Trophoblast cell (in vitro differentiated cells and primary cell): ENCODE results near the gene CSAG3.
"Not testable (repeated sequence)": the region's sequence is repeated elsewhere in the genome, so short reads cannot be mapped to it uniquely, and the experiment has no call there.

ENCODE experiments used
- DNase-seq, 2 donors: peaks; one replicate each; pipeline ENCODE4 v3.0.0-alpha.2; 2016
- H2AFZ ChIP-seq: 2 replicates; pipeline ENCODE4 v1.6.1; 2013; ENCODE audit warnings: low read length, moderate library complexity, mild to moderate bottlenecking; ENCODE audit not compliant: insufficient read depth, poor library complexity
- H2AK5ac ChIP-seq: 2 replicates; pipeline ENCODE4 v1.6.1; 2013; ENCODE audit warnings: mild to moderate bottlenecking, low read length
- H2BK120ac ChIP-seq: 2 replicates; pipeline ENCODE4 v1.6.1; 2013; ENCODE audit warnings: low read length, mild to moderate bottlenecking, moderate library complexity; ENCODE audit not compliant: insufficient read depth, poor library complexity
- H2BK12ac ChIP-seq: 2 replicates; pipeline ENCODE4 v1.6.1; 2013; ENCODE audit warnings: mild to moderate bottlenecking, low read length, moderate library complexity
- H2BK5ac ChIP-seq: 2 replicates; pipeline ENCODE4 v1.6.1; 2013; ENCODE audit warnings: low read length, low read depth, moderate library complexity, mild to moderate bottlenecking; ENCODE audit not compliant: poor library complexity
- H3K14ac ChIP-seq: 2 replicates; pipeline ENCODE4 v1.6.1; 2013; ENCODE audit warnings: mild to moderate bottlenecking, low read length
- H3K18ac ChIP-seq: 2 replicates; pipeline ENCODE4 v1.6.1; 2013; ENCODE audit warnings: mild to moderate bottlenecking, low read length
- H3K23ac ChIP-seq: 2 replicates; pipeline ENCODE4 v1.6.1; 2013; ENCODE audit warnings: low read length
- H3K27ac ChIP-seq: 2 replicates; pipeline ENCODE4 v1.5.1; 2013; ENCODE audit warnings: low read depth, mild to moderate bottlenecking, inconsistent platforms, low read length, moderate library complexity
- H3K27me3 ChIP-seq: 2 replicates; pipeline ENCODE4 v1.6.1; 2013; ENCODE audit warnings: inconsistent platforms, mild to moderate bottlenecking, low read length, moderate library complexity; ENCODE audit not compliant: insufficient read depth
- H3K36me3 ChIP-seq, 2 experiments: 1 replicate in 1 of 2; 2 replicates in 1 of 2; pipeline ENCODE4 v1.6.1; 2013; ENCODE audit warnings: low read length in 2 of 2, mild to moderate bottlenecking in 2 of 2, moderate library complexity in 1 of 2; ENCODE audit not compliant: insufficient read depth in 2 of 2, control insufficient read depth in 1 of 2
- H3K4ac ChIP-seq: 2 replicates; pipeline ENCODE4 v1.6.1; 2013; ENCODE audit warnings: low read depth, mild to moderate bottlenecking, low read length, moderate library complexity
- H3K4me1 ChIP-seq, 2 experiments: 1 replicate in 1 of 2; 2 replicates in 1 of 2; pipeline ENCODE4 v1.6.1; 2013; ENCODE audit warnings: low read length in 2 of 2, mild to moderate bottlenecking in 2 of 2, moderate library complexity in 1 of 2; ENCODE audit not compliant: insufficient read depth in 2 of 2, control insufficient read depth in 1 of 2
- H3K4me2 ChIP-seq: 2 replicates; pipeline ENCODE4 v1.6.1; 2013; ENCODE audit warnings: inconsistent platforms, mild to moderate bottlenecking, low read length, moderate library complexity
- H3K4me3 ChIP-seq: 2 replicates; pipeline ENCODE4 v1.5.1; 2013; ENCODE audit warnings: mild to moderate bottlenecking, low read depth, low read length, inconsistent platforms
- H3K79me1 ChIP-seq: one replicate; pipeline ENCODE4 v1.6.1; 2013; ENCODE audit warnings: low read length
- H3K79me2 ChIP-seq: 2 replicates; pipeline ENCODE4 v1.6.1; 2013; ENCODE audit warnings: low read length, mild to moderate bottlenecking; ENCODE audit not compliant: control insufficient read depth, insufficient read depth, poor library complexity
- H3K9ac ChIP-seq: 2 replicates; pipeline ENCODE4 v1.6.1; 2013; ENCODE audit warnings: mild to moderate bottlenecking, low read length
- H3K9me3 ChIP-seq: 2 replicates; pipeline ENCODE4 v1.6.1; 2013; ENCODE audit warnings: low read depth, mild to moderate bottlenecking, control low read depth, inconsistent platforms, low read length; ENCODE audit not compliant: insufficient read depth
- H4K12ac ChIP-seq: 2 replicates; pipeline ENCODE4 v1.6.1; 2013; ENCODE audit warnings: low read depth, mild to moderate bottlenecking, low read length, moderate library complexity
- H4K8ac ChIP-seq: 2 replicates; pipeline ENCODE4 v1.6.1; 2013; ENCODE audit warnings: low read depth, mild to moderate bottlenecking, low read length, moderate library complexity
- H4K91ac ChIP-seq: one replicate; pipeline ENCODE4 v1.6.1; 2013; ENCODE audit warnings: low read depth, mild to moderate bottlenecking, low read length, moderate library complexity
- WGBS: extraction: QIAGEN DNeasy Blood & Tissue Kit; methylation state at CpG from one replicate; pipeline ENCODE4 v1.1.7; 2013; ENCODE audit warnings: missing lambda C conversion rate; ENCODE audit not compliant: insufficient read length, insufficient coverage; ENCODE audit errors: extremely low coverage; 5-methylcytosine and 5-hydroxymethylcytosine counted together

CSAG3 gene

GRCh38 chrX:152736528-152736927 lies 22.5 kb upstream of the CSAG3 start:
- not testable (repeated sequence) for H3K27ac ChIP-seq, H3K9me3 ChIP-seq, H3K4ac ChIP-seq, H3K79me2 ChIP-seq, H3K14ac ChIP-seq, H2AFZ ChIP-seq, H4K8ac ChIP-seq, H3K79me1 ChIP-seq, H4K91ac ChIP-seq, H2BK120ac ChIP-seq, H3K27me3 ChIP-seq, H3K4me3 ChIP-seq, H3K36me3 ChIP-seq, H2BK5ac ChIP-seq, H2BK12ac ChIP-seq, H3K23ac ChIP-seq, H3K4me2 ChIP-seq, DNase-seq, H3K18ac ChIP-seq, H3K4me1 ChIP-seq, H2AK5ac ChIP-seq, H4K12ac ChIP-seq, H3K9ac ChIP-seq
- WGBS, result no CpG with 5 or more reads among the region's 12 CpGs

- H3K4ac ChIP-seq, result no peak overlapping the region
- no peak overlapping the region for H2AK5ac ChIP-seq
Measured at GRCh38 chrX:152738560-152738959, 20.5 kb upstream of the CSAG3 start.

GRCh38 chrX:152753686-152754650 lies 5.0 kb upstream of the CSAG3 start, which contains the start of gene MAGEA2:
MAGEA2 (minus strand) TSS chrX:152753842; CDS start chrX:152751363, 2,479 bp downstream.
- H2AFZ ChIP-seq, H2BK5ac ChIP-seq, H3K14ac ChIP-seq, H3K27me3 ChIP-seq, H4K8ac ChIP-seq, H3K79me1 ChIP-seq, H4K12ac ChIP-seq, H2AK5ac ChIP-seq, H2BK120ac ChIP-seq, H3K4ac ChIP-seq, H3K9ac ChIP-seq, H3K18ac ChIP-seq, H3K79me2 ChIP-seq, DNase-seq, H2BK12ac ChIP-seq, H3K23ac ChIP-seq, H4K91ac ChIP-seq, H3K4me2 ChIP-seq, H3K4me3 ChIP-seq, H3K9me3 ChIP-seq, H3K4me1 ChIP-seq, H3K27ac ChIP-seq, H3K36me3 ChIP-seq: not testable (repeated sequence)
- no CpG with 5 or more reads among the region's 35 CpGs for WGBS

More at GRCh38 chrX:152738560-152738959, 20.5 kb upstream of the CSAG3 start:
- no peak overlapping the region for H4K12ac ChIP-seq
- no peaks in the 10 kb centered on the region for H3K79me2 ChIP-seq
- H3K36me3 ChIP-seq, result no peaks in the 10 kb centered on the region
- H3K27me3 ChIP-seq, result no peaks in the 10 kb centered on the region
- no CpG with 5 or more reads among the region's 5 CpGs for WGBS
- no peak overlapping the region for H4K8ac ChIP-seq
- no peak overlapping the region for H3K4me2 ChIP-seq
- no peak overlapping the region for H2BK120ac ChIP-seq
- H2BK12ac ChIP-seq, result no peak overlapping the region
- no peak overlapping the region for H2BK5ac ChIP-seq
- no peaks in the 10 kb centered on the region for H3K79me1 ChIP-seq
- H3K18ac ChIP-seq, result no peak overlapping the region
- no peak overlapping the region for H3K14ac ChIP-seq
- no peak overlapping the region for H3K23ac ChIP-seq
- no peak overlapping the region for H3K27ac ChIP-seq
- no peaks in the 10 kb centered on the region for H3K9me3 ChIP-seq
- no peak overlapping the region for H2AFZ ChIP-seq
- H3K9ac ChIP-seq, result no peak overlapping the region
- H3K4me3 ChIP-seq, result no peak overlapping the region
- DNase-seq, result no peak
- no peak overlapping the region for H4K91ac ChIP-seq
- H3K4me1 ChIP-seq, result no peaks in the 10 kb centered on the region

GRCh38 chrX:152754871-152755270 lies 4.1 kb upstream of the CSAG3 start:
- not testable (repeated sequence) for H3K9me3 ChIP-seq, H2BK120ac ChIP-seq

More at GRCh38 chrX:152754871-152755270, 4.1 kb upstream of the CSAG3 start:
- not testable (repeated sequence) for H2BK12ac ChIP-seq, H2BK5ac ChIP-seq, H3K18ac ChIP-seq, H3K4me3 ChIP-seq, H4K12ac ChIP-seq, DNase-seq, H4K8ac ChIP-seq, H2AFZ ChIP-seq, H3K14ac ChIP-seq, H3K4me1 ChIP-seq, H3K27ac ChIP-seq, H3K4ac ChIP-seq, H4K91ac ChIP-seq, H3K4me2 ChIP-seq, H3K36me3 ChIP-seq, H3K9ac ChIP-seq, H3K27me3 ChIP-seq, H3K23ac ChIP-seq, H3K79me1 ChIP-seq, H2AK5ac ChIP-seq, H3K79me2 ChIP-seq
- no CpG with 5 or more reads among the region's 5 CpGs for WGBS
